NT2/D1 (cell line): ENCODE measurements around the gene FBL.

Experiments used
- SUZ12 ChIP-seq: IDR thresholded peaks from 2 replicates; pipeline ENCODE4 v1.6.1; 2011; ENCODE audit not compliant: insufficient read length, insufficient read depth; ENCODE audit errors: extremely low read depth
- YY1 ChIP-seq: IDR thresholded peaks from 2 replicates; pipeline ENCODE4 v1.6.1; 2011; ENCODE audit not compliant: insufficient read length, insufficient read depth
- ZNF274 ChIP-seq: IDR thresholded peaks from 2 replicates; pipeline ENCODE4 v1.6.1; 2011; ENCODE audit warnings: mild to moderate bottlenecking, low read depth, low read length

DNA sequence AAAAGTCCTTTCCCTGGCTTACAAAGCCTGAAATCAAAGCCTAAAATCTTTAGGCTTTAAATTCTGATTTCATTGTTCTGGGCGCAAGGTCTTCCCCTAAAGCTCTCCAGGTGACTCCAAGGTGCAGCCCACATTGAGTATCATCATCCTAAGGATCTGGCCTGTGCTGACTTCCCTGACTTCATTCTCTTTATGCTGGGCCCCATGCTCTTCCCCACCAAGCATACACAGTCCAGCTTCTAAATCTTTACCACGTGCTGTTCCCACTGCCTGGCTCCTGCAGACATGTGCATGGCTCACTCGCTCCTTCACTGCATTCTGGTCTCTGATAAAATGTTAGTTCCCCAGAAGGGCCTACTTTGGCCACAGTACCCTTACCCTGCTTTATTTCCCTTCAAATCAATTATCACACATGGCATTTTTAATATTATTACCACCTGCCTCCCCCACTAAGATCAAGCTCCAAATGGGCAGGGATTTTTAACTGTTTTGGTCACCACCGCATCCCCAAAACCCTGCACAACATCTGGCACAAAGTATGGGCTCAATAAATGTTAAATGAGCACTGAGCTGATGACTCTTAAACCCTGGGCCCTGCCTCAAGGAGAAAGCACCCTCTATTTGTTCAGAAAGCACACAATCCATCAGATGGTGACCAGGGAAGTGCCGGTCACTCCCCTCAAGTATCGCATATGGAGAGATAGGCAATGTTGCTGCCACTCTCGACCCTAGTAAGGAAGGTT, 3.3 kb downstream of the FBL start:
- no peak for TF ChIP-seq YY1
- TF ChIP-seq ZNF274 = no peak
- no peak for TF ChIP-seq SUZ12
